Heart left ventricle (tissue), 13 donors: Measurements from ENCODE around the gene HMX2.

Experiments
- CTCF ChIP-seq, 12 donors: fragments of 200-600 bp; sonication (generic) in 4 of 12; IDR thresholded peaks; one replicate each; pipeline versions ENCODE4 v1.5.0 to v1.8.0; 2018 to 2022; ENCODE audit warnings: antibody characterized with exemption in 12 of 12, mild to moderate bottlenecking in 5 of 12
- POLR2A ChIP-seq, 2 donors: fragments of 450-650 bp; IDR thresholded peaks; one replicate each; pipeline ENCODE4 v1.6.1; 2017; ENCODE audit warnings: antibody characterized with exemption in 2 of 2, mild to moderate bottlenecking in 2 of 2, moderate library complexity in 2 of 2
- donor health status: ischemic (EF 13 %, LVEDD 7.1; RV severe dilation, severe dysfunction).
- donor health status: DM: no; HTN: yes; CAD: no.
- donor health status: DM: no; HTN: no; CAD: no.
- donor health status: ischemic (EF 25% LVEDD 6.9; RV normal size, moderate dysfunction).
- donor health status: ischemic (EF 25% LVEDD 5.7; RV mildly dilated, moderate dysfunction).
- donor health status: ischemic (EF 35%, LVEDD 5.7; RV mildly dilated, moderate dysfunction).
- donor health status: nonischemic (EF 11% LVEDD 7.7; RV severe dilation, severe dysfunction).
- donor health status: DM: yes; HTN: yes; CAD: no.
- donor health status: PGD.
- donor health status: ischemic (EF 29% LVEDD 5.4; RV normal size, mild dysfunction).
- donor health status: nonischemic (EF 23%, LVEDD 6.1; RV moderate dilation, normal function).

- TF ChIP-seq CTCF (IDR thresholded peaks at IDR 0.05) (no peak), POLR2A (IDR thresholded peaks at IDR 0.05) (no peak)
Measured at GRCh38 chr10:123154711-123155505, 7.0 kb downstream of the HMX2 start.
